Thoracic aorta (tissue), 2 donors: Measurements from ENCODE around the gene MOB3B. TPM values are rescaled to one million over a fixed set of nuclear protein-coding genes. Genes with fewer than 3 reads are reported as not detected.

Experiments
- ATAC-seq: fragments of 150-250 bp; one replicate; pipeline ENCODE4 v1.8.0; 2017; ENCODE audit warnings: low read depth; ENCODE audit not compliant: insufficient number of reproducible peaks, low FRiP score
- DNase-seq: peaks from one replicate; pipeline ENCODE4 v3.0.0-alpha.2; 2020; ENCODE audit warnings: low spot score
- H3K27ac ChIP-seq, 2 donors: fragments of 200-600 bp; sonication (generic); 1 replicate in 1 of 2; 2 replicates in 1 of 2; pipeline ENCODE4 v1.5.1; 2016; ENCODE audit warnings: mild to moderate bottlenecking in 2 of 2, moderate library complexity in 2 of 2
- H3K27me3 ChIP-seq: fragments of 200-600 bp; sonication (generic); replicated peaks from 2 replicates; pipeline ENCODE4 v1.6.0; 2016; ENCODE audit warnings: mild to moderate bottlenecking; ENCODE audit not compliant: insufficient read depth
- H3K36me3 ChIP-seq: fragments of 200-600 bp; sonication (generic); one replicate; pipeline ENCODE4 v1.5.1; 2016
- H3K4me1 ChIP-seq, 2 donors: fragments of 200-600 bp; sonication (generic); 1 replicate in 1 of 2; 2 replicates in 1 of 2; pipeline versions ENCODE4 v1.5.1 to v1.6.0; 2016; ENCODE audit warnings: low read depth in 2 of 2, mild to moderate bottlenecking in 1 of 2; ENCODE audit not compliant: control insufficient read depth in 1 of 2
- H3K4me3 ChIP-seq: fragments of 200-600 bp; sonication (generic); 2 replicates; pipeline ENCODE4 v1.5.1; 2016; ENCODE audit warnings: mild to moderate bottlenecking
- H3K9me3 ChIP-seq: fragments of 200-600 bp; sonication (generic); 2 replicates; pipeline ENCODE4 v1.5.1; 2016
- total RNA-seq, 2 donors: library from RNA; depleted of rRNA; stranded (reverse); fragments of >200 nt; gene quantifications; one replicate each; pipeline versions ENCODE4 v1.1.0 to v1.2.3, GENCODE V29; 2016
- TF ChIP-seq, protein P1 (sequence below): fragments of 200-600 bp; sonication (generic); IDR thresholded peaks from one replicate; pipeline ENCODE4 v1.5.1; 2019; ENCODE audit warnings: antibody characterized with exemption

MOB3B gene
- total RNA-seq, 2 donors from 2014 or later, result 6.6 to 11.1 TPM

DNA sequence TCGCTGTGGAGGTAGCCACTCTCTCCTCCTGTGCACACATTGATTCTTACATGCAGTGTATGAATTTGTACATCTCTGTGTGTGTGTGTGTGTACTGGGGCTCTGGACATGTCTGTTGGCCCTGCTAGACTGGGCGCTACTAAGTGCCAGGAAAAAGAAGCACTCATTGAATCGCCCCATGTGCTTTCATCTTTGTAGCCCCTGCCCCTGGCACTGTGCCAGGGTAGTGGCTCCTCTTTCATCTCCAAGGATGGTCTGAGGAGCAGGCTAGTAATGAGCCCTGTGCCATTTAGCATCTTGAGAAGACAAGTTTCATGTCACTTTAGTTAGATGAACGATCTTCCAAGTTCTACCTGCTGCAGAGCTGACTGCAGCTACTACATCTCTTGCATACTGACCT is 198.2 kb downstream of the MOB3B start:
- DNase-seq, result no peak
- Histone ChIP-seq H3K4me1 (peaks cover 6 to 8% of the 10 kb centered on the region in 2 donors), H3K27ac (no peak overlapping the region), H3K4me3 (no peak overlapping the region), H3K36me3 (no peaks in the 10 kb centered on the region), H3K9me3 (no peaks in the 10 kb centered on the region), H3K27me3 (no peaks in the 10 kb centered on the region)
- ATAC-seq, result no peak
- TF ChIP-seq, protein P1, sequence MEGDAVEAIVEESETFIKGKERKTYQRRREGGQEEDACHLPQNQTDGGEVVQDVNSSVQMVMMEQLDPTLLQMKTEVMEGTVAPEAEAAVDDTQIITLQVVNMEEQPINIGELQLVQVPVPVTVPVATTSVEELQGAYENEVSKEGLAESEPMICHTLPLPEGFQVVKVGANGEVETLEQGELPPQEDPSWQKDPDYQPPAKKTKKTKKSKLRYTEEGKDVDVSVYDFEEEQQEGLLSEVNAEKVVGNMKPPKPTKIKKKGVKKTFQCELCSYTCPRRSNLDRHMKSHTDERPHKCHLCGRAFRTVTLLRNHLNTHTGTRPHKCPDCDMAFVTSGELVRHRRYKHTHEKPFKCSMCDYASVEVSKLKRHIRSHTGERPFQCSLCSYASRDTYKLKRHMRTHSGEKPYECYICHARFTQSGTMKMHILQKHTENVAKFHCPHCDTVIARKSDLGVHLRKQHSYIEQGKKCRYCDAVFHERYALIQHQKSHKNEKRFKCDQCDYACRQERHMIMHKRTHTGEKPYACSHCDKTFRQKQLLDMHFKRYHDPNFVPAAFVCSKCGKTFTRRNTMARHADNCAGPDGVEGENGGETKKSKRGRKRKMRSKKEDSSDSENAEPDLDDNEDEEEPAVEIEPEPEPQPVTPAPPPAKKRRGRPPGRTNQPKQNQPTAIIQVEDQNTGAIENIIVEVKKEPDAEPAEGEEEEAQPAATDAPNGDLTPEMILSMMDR, result no peak

DNA sequence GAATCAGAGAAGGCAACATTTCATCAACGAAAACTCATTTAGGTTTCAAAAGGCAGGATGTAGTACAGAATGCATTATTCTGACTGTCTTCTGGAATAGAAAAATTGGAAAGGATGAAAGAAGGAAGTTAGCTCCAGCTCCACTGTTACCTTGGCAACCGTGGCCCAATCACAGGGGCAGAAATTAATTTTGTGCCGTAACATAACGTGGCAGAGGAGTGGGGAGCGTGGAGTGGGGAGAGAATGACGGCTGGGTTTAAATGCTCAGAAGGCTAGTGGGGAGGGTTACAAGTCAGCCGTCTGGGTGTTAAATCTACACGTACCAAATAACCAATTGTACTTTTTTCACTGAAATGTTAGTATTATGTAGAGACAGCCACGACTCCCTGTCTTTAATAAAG is 200.3 kb downstream of the MOB3B start:
- no peak for ATAC-seq
- Histone ChIP-seq H3K4me3 (no peak overlapping the region), H3K27ac (no peak overlapping the region), H3K4me1 (peaks cover 6% of the 10 kb centered on the region in 2 donors), H3K36me3 (no peaks in the 10 kb centered on the region), H3K27me3 (no peaks in the 10 kb centered on the region), H3K9me3 (no peaks in the 10 kb centered on the region)
- TF ChIP-seq, protein P1, result no peak
- no peak for DNase-seq

DNA sequence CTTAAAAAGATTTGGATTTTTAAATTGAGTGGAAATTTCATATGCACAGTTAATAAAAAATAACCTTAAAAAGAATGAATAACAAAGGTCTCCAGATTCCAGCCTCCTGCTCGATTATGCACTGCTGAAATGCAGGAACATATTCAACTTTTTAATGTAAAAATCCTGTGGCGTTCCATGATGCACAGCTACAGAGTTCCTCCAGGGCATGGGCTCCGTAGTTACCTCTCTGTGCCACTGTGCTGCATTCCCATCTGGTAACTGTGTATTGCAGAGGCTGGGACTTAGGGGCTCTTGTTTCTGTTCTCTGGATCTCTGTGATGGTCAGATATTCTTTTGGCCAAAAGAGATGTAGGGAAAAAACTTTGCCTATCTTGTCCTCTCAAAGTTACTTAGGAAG is 201.1 kb downstream of the MOB3B start:
- Histone ChIP-seq H3K36me3 (no peaks in the 10 kb centered on the region), H3K9me3 (no peaks in the 10 kb centered on the region), H3K4me3 (no peak overlapping the region), H3K27me3 (no peaks in the 10 kb centered on the region), H3K27ac (no peak overlapping the region), H3K4me1 (peaks cover 2 to 3% of the 10 kb centered on the region in 2 donors)
- TF ChIP-seq, protein P1, result no peak
- ATAC-seq, result no peak
- no peak for DNase-seq

- Histone ChIP-seq H3K27ac (no peak overlapping the region), H3K36me3 (no peaks in the 10 kb centered on the region), H3K4me1 (no peaks in the 10 kb centered on the region), H3K9me3 (no peaks in the 10 kb centered on the region), H3K4me3 (no peak overlapping the region), H3K27me3 (no peaks in the 10 kb centered on the region)
- ATAC-seq (no peak), DNase-seq (no peak)
- TF ChIP-seq, protein P1, result no peak
These were observed 218.4 kb downstream of the MOB3B start for GRCh38 chr9:27311184-27311583.

GRCh38 chr9:27310582-27310981 is 219.0 kb downstream of the MOB3B start:
- TF ChIP-seq, protein P1, result no peak
- DNase-seq (no peak), ATAC-seq (no peak)
- no peaks in the 10 kb centered on the region for H3K4me1 ChIP-seq
- no peak overlapping the region for H3K27ac ChIP-seq
- H3K27me3 ChIP-seq, result no peaks in the 10 kb centered on the region
- no peaks in the 10 kb centered on the region for H3K36me3 ChIP-seq
- no peak overlapping the region for H3K4me3 ChIP-seq
- no peaks in the 10 kb centered on the region for H3K9me3 ChIP-seq
